H1 (cell line): Measurements from ENCODE around the gene RNF31.

Experiments
- CBX5 ChIP-seq: fragments of 300-800, 300-1000 bp; sonication (generic); IDR thresholded peaks from 2 replicates; pipeline ENCODE4 v1.7.1; 2016; ENCODE audit warnings: antibody characterized with exemption, low read length, low read depth
- EZH2 ChIP-seq: fragments of 200-600 bp; sonication (generic); IDR thresholded peaks from 2 replicates; pipeline ENCODE4 v1.7.1; 2012; ENCODE audit warnings: low read depth, mild to moderate bottlenecking, moderate library complexity, low read length, inconsistent platforms; ENCODE audit not compliant: severe bottlenecking
- JUN ChIP-seq: IDR thresholded peaks from 2 replicates; pipeline ENCODE4 v1.6.1; 2011; ENCODE audit warnings: low read depth, mild to moderate bottlenecking, improper control_type of control experiment, low read length
- KDM5A ChIP-seq: fragments of 200-600 bp; IDR thresholded peaks from 2 replicates; pipeline ENCODE4 v1.7.1; 2012; ENCODE audit warnings: mild to moderate bottlenecking, low read length, inconsistent platforms, mixed read lengths
- POLR2A ChIP-seq, 2 experiments: IDR thresholded peaks; 1 replicate in 1 of 2; 2 replicates in 1 of 2; pipeline ENCODE4 v1.6.1; 2011; ENCODE audit warnings: low read depth in 2 of 2, low read length in 2 of 2, mild to moderate bottlenecking in 2 of 2; ENCODE audit errors: control extremely low read depth in 1 of 2
- POLR2AphosphoS5 ChIP-seq: IDR thresholded peaks from 2 replicates; pipeline ENCODE4 v1.6.1; 2011; ENCODE audit warnings: low read depth, low read length
- RFX5 ChIP-seq: IDR thresholded peaks from 2 replicates; pipeline ENCODE4 v1.6.1; 2011; ENCODE audit warnings: low read depth, low read length, improper control_type of control experiment, borderline replicate concordance
- TAF1 ChIP-seq: IDR thresholded peaks from 2 replicates; pipeline ENCODE4 v1.6.1; 2011; ENCODE audit warnings: mild to moderate bottlenecking, low read depth, low read length
- TF ChIP-seq, protein P1 (sequence below), 3 experiments: IDR thresholded peaks; 1 replicate in 2 of 3; 2 replicates in 1 of 3; pipeline versions ENCODE4 v1.5.1 to v1.6.1; 2011; ENCODE audit warnings: low read length in 3 of 3, mild to moderate bottlenecking in 3 of 3, inconsistent platforms in 2 of 3, low read depth in 1 of 3, moderate library complexity in 1 of 3; ENCODE audit not compliant: insufficient read depth in 1 of 3; ENCODE audit errors: control extremely low read depth in 1 of 3
- TF ChIP-seq, protein P2 (sequence below): IDR thresholded peaks from 2 replicates; pipeline ENCODE4 v1.6.1; 2012; ENCODE audit warnings: inconsistent platforms

- TF ChIP-seq JUN (no peak), KDM5A (no peak), POLR2A (IDR thresholded peaks at IDR 0.05; ENCODE audit: control extremely low read depth in 1 of 2, low read depth in 2 of 2, low read length in 2 of 2) (no peak), EZH2 (no peak), RFX5 (no peak), TAF1 (no peak), CBX5 (no peak), POLR2AphosphoS5 (no peak)
- TF ChIP-seq, protein P1, sequence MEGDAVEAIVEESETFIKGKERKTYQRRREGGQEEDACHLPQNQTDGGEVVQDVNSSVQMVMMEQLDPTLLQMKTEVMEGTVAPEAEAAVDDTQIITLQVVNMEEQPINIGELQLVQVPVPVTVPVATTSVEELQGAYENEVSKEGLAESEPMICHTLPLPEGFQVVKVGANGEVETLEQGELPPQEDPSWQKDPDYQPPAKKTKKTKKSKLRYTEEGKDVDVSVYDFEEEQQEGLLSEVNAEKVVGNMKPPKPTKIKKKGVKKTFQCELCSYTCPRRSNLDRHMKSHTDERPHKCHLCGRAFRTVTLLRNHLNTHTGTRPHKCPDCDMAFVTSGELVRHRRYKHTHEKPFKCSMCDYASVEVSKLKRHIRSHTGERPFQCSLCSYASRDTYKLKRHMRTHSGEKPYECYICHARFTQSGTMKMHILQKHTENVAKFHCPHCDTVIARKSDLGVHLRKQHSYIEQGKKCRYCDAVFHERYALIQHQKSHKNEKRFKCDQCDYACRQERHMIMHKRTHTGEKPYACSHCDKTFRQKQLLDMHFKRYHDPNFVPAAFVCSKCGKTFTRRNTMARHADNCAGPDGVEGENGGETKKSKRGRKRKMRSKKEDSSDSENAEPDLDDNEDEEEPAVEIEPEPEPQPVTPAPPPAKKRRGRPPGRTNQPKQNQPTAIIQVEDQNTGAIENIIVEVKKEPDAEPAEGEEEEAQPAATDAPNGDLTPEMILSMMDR (IDR thresholded peaks at IDR 0.05; ENCODE audit: control extremely low read depth in 1 of 3, insufficient read depth in 1 of 3, low read depth in 1 of 3, low read length in 3 of 3): no peak
- TF ChIP-seq, protein P2, sequence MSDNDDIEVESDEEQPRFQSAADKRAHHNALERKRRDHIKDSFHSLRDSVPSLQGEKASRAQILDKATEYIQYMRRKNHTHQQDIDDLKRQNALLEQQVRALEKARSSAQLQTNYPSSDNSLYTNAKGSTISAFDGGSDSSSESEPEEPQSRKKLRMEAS: no peak
These were observed 31.0 kb upstream of the RNF31 start for GRCh38 chr14:24116128-24116814.
